ENCODE results near the gene PITX1. TPM values are rescaled to one million over a fixed set of nuclear protein-coding genes. Genes with fewer than 3 reads are reported as not detected.

The PITX1 gene
- total RNA-seq, 1 donor from 2014 or later = not detected

GRCh38 chr5:135069895-135070657 is 36.0 kb upstream of the PITX1 start:
- Histone ChIP-seq H3K36me3 (no peaks in the 10 kb centered on the region), H3K27ac (no peak overlapping the region), H3K27me3 (peaks cover 4% of the 10 kb centered on the region), H3K4me3 (no peak overlapping the region), H3K9me3 (no peaks in the 10 kb centered on the region), H3K4me1 (no peaks in the 10 kb centered on the region)
- TF ChIP-seq CTCF (IDR thresholded peaks at IDR 0.05) = no peak
- ATAC-seq (no peak), DNase-seq (no peak)
- intact Hi-C loops (cut with DNase I) = no loop called here

DNA sequence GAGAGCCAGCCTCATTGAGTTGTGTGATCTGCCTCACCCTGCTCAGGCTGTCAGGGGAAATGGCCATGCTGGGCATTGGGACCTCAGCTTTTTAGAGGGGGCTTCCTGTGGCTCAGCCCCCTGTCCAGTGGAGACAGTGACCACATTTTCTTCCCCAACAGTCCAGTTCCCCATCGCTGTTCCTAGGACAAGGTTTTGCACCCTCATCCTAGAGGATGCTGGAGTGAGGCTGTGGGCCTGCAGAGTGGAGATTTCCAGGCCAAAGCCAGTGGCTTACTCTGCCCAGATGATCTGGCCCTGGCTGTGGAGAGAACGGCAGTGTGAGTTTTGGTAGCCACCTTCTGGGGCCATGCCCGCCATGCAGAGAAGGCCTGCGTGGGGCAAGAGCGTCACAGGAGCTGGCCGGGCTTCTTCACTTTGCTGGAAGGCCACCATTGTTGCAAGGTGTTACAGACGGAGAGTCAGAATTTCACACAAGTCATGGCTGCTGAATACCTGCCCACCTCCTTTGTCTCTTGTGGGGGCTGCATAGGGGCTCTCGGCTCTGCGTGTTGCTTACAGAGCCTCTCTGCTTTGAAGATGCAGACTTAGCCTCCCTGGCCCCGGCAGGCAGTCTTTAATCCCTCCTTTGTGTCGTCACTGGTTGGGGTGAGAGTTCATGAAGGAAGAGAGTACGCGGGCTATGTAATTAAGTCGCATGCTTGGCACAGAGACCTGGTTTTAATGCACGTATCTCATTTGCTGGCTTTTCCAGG is 35.2 kb upstream of the PITX1 start:
- H3K27me3 ChIP-seq = peaks cover 1% of the 10 kb centered on the region
- no peak overlapping the region for H3K27ac ChIP-seq
- no peaks in the 10 kb centered on the region for H3K4me1 ChIP-seq
- ATAC-seq (no peak), DNase-seq (peak; percentile 36)
- intact Hi-C loops (cut with DNase I) = no loop called here
- no peak overlapping the region for H3K4me3 ChIP-seq
- H3K9me3 ChIP-seq = no peaks in the 10 kb centered on the region
- no peaks in the 10 kb centered on the region for H3K36me3 ChIP-seq
- no peak for TF ChIP-seq CTCF (IDR thresholded peaks at IDR 0.05)

DNA sequence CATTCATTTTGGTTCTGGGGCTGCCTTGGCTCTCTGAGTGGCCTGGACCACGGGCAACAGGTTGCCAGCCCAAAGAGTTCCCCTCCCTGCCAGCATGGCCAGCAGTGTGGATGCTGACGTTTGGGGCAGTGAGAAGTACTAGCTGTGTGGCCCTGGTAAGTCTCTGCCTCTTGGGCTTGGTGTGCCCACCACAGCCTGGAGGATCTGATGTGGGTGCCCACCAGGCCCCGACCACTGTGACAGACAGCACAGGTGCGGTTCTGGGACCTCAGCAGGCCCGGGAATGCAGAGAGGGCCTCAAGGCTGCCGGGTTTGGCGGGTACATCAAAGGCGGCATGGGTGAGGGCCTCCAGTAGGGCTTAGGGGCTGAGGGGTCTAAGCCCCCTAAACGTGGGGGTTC is 33.6 kb upstream of the PITX1 start:
- intact Hi-C loops (cut with DNase I) = no loop called here
- Histone ChIP-seq H3K36me3 (no peaks in the 10 kb centered on the region), H3K27me3 (no peaks in the 10 kb centered on the region), H3K9me3 (no peaks in the 10 kb centered on the region), H3K4me1 (no peaks in the 10 kb centered on the region), H3K27ac (no peak overlapping the region), H3K4me3 (no peak overlapping the region)
- TF ChIP-seq CTCF (IDR thresholded peaks at IDR 0.05) = no peak
- ATAC-seq (no peak), DNase-seq (peak; percentile 39)

- TF ChIP-seq CTCF (IDR thresholded peaks at IDR 0.05) = no peak
- Histone ChIP-seq H3K4me1 (no peaks in the 10 kb centered on the region), H3K4me3 (no peak overlapping the region), H3K27me3 (no peaks in the 10 kb centered on the region), H3K9me3 (no peaks in the 10 kb centered on the region), H3K27ac (no peak overlapping the region), H3K36me3 (no peaks in the 10 kb centered on the region)
- ATAC-seq = no peak
- intact Hi-C loops (cut with DNase I) = no loop called here
- DNase-seq = peak; percentile 46
These were observed 32.8 kb upstream of the PITX1 start for GRCh38 chr5:135066781-135067180.

GRCh38 chr5:135065306-135066265 is 31.6 kb upstream of the PITX1 start:
- Histone ChIP-seq H3K4me1 (no peaks in the 10 kb centered on the region), H3K9me3 (no peaks in the 10 kb centered on the region), H3K36me3 (no peaks in the 10 kb centered on the region), H3K27ac (no peak overlapping the region), H3K27me3 (no peaks in the 10 kb centered on the region), H3K4me3 (no peak overlapping the region)
- DNase-seq = peak; percentile 51
- intact Hi-C loops (cut with DNase I) = no loop called here
- TF ChIP-seq CTCF (IDR thresholded peaks at IDR 0.05) = no peak
- ATAC-seq = no peak

All from upper lobe of right lung (tissue), 1 donor.